GM20000 (cell line): Measurements from ENCODE around the gene TFEB.

Experiments used
- DNase-seq: peaks from one replicate; pipeline ENCODE4 v3.0.0; 2012; ENCODE audit warnings: low spot score
- TF ChIP-seq, protein P1 (sequence below): IDR thresholded peaks from 2 replicates; pipeline ENCODE4 v1.5.1; 2012; ENCODE audit warnings: mild to moderate bottlenecking, control low read depth; ENCODE audit errors: extremely low read depth, missing control alignments

The TFEB gene

DNA sequence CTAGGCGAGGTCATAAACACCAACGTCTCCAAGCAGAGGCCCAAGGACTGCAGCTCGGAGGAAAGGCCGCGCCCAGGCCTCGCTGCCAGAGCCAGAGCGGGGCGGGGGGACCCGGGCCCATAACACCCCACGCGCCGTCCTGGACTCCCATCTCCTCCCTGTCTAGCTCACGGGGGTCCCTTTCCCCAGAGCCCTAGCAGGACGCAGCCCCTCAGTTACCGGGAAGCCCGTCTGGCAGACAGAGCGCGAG is 52.2 kb downstream of the TFEB start:
- DNase-seq, result no peak
- TF ChIP-seq, protein P1, sequence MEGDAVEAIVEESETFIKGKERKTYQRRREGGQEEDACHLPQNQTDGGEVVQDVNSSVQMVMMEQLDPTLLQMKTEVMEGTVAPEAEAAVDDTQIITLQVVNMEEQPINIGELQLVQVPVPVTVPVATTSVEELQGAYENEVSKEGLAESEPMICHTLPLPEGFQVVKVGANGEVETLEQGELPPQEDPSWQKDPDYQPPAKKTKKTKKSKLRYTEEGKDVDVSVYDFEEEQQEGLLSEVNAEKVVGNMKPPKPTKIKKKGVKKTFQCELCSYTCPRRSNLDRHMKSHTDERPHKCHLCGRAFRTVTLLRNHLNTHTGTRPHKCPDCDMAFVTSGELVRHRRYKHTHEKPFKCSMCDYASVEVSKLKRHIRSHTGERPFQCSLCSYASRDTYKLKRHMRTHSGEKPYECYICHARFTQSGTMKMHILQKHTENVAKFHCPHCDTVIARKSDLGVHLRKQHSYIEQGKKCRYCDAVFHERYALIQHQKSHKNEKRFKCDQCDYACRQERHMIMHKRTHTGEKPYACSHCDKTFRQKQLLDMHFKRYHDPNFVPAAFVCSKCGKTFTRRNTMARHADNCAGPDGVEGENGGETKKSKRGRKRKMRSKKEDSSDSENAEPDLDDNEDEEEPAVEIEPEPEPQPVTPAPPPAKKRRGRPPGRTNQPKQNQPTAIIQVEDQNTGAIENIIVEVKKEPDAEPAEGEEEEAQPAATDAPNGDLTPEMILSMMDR, result no peak

DNA sequence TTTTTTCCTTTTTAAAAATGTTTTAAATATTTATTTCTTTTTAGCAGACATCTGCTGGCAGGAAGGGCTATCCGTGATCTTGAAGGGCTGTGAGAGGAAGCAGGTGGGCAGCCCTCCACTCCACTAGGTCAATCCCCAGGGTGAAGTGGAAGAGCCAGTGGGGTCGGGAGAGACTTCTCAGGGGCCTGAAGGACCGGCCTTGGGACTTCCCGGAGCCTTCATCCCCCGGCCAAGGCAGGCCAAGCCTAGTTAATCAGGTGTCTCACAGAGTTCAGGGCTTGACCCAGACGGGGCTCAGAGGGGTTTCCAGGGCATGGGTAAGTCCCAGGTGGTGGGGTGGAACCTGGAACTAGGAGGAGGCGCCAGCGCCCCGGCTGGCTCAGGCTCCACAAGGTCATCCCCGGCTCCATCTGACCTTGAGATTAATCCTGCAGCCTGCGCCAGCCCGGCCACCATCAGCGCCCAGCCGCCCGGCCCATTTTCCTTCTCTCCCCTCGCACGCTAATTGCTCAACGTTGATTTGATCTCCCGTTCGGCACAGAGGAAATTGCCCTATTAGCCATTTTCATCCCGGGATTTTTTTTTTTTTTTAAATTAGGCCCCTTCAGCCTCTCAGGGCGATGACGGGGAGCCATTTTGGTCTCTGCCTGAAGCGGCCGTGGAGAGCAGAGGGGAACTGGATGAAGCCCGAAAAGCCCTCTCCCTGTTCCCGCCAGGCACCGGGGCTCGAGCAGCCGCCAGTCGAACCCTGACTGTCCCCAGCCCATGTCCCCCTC is 52.7 kb downstream of the TFEB start:
- peak; percentile 42 for DNase-seq
- TF ChIP-seq, protein P1, result no peak

DNA sequence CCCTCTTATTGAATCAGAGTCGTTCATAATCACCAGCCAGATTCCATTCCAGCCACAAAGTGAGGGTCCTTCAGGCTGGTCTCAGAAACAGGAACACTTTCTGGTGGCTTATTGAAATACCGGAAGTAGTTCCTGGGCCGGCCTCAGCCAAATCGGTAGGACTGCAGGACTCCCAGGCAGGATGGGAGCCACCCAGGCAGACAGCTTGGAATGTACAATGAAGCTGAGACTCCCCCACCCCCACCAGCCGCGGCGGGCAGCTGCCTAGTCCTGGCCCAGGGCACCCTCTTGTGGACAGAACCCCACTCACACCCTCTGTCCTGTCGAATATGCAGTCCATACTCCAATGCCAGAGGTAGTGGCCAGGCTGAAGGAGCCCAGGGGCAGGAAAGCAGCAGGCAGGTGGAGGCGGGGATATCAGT is 53.3 kb downstream of the TFEB start:
- TF ChIP-seq, protein P1, result peak; percentile 83
- peak; percentile 91 for DNase-seq

DNA sequence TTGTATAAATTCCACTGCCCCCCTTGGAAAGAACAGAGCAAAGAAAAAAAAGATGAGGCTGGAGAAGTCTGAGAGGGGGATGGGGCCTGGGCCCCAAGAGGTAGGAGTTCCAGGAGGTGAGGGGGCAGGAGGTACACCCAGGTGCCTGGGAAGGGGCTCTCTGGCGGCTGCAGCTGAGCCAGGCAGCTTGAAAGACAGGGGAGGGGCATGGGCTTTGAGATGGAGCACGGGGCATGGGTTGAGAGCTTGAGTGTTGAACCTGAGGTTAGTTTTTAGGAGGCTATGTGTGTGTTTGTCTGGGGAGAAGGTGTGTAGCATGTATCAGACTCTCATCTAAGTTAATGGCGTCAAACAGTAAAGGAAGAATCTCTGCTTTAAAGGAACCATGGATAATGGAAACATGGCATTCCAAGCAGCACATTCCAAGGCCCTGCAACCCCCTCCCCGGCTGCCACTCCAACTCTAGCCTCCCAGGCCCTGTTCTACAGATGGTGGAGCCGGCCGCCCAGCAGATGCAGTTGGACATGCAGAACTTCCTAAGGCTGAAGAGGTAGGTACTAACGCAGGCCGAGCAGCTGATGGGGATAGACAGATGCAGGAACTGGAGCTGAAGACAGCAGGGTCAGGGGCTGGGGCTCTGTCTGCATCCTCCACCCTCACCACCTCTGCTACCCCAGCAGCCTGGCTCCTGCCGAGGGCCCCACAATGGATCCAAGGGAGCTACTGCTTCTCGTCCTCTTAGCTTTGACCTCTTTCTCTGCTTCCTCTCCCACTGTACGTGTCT is 55.0 kb downstream of the TFEB start:
- no peak for DNase-seq
- TF ChIP-seq, protein P1, result no peak

DNA sequence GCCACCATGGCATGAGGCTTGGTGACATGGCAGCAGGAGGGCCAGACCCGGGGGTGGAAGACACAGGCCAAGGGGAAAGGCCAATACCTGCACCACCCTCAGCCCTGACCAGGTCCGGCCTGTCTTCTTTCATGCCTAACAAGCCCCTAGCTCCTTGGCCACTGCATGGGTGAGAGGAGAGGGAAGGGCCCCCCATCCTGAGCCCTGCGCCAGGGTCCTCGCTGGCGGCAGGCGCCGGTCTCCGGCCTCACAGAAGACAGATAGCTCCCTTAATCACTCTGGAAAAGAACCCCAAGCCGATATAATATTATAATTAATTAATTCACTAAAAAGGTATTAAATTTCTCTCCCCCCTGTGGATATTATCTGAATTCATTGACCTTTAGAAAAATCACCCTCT is 55.7 kb downstream of the TFEB start:
- TF ChIP-seq, protein P1, result no peak
- no peak for DNase-seq

DNA sequence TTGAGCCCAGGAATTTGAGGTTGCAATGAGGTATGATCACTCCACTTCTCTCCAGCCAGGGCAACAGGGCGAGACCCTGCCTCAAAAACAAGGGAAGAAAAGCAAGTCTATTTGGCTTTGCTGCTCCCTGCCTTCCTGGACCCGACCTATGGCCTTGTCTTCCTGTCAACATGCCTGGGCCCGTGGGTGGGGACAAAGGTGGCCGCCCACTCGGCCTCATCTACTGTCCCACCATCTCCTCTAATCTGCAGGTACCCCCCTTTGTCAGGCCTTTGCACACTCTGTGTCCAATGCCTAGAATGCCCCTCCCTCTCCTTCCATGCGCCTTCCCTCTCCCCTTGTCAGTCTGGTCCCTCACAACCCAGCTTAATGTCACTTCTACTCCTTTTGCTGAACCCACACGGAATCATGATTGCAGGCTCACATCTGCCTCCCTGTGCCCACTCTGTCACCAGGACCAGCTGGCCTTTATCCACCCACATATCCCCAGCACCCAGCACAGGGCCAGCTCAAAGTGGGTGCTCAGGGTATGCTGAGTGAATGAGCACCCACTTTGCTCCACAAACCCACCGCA is 56.8 kb downstream of the TFEB start:
- no peak for DNase-seq
- TF ChIP-seq, protein P1, result no peak
